HG03439 (cell line): Measurements from ENCODE around the gene SPC24.
"Not testable (repeated sequence)": the region's sequence is repeated elsewhere in the genome, so short reads cannot be mapped to it uniquely, and the experiment has no call there.

Source experiments
- ATAC-seq: cut with Tn5 transposase; IDR thresholded peaks from one replicate; pipeline ENCODE4 v1.9.1; 2021; ENCODE audit warnings: mild to moderate bottlenecking, moderate library complexity; ENCODE audit not compliant: unreplicated experiment

Gene SPC24

DNA sequence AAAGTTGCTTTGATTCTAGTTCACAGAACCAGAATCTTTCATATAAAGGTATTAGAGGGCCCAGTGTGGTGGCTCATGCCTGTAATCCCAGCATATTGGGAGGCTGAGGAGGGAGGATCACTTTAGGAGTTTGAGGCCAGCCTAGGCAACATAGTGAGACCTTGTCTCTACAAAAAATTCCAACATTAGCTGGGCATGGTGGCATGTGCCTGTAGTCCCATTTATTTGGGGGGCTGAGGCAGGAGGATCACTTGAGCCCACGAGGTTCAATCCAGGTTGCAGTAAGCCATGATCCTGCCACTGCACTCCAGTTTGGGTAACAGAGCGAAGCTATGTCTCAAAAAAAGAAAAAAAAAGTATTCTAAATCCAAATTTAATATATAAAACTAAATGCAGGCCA is 57.3 kb downstream of the SPC24 start:
- no peak for ATAC-seq

- ATAC-seq = not testable (repeated sequence)
Measured at GRCh38 chr19:11097367-11097766, 58.2 kb downstream of the SPC24 start.

DNA sequence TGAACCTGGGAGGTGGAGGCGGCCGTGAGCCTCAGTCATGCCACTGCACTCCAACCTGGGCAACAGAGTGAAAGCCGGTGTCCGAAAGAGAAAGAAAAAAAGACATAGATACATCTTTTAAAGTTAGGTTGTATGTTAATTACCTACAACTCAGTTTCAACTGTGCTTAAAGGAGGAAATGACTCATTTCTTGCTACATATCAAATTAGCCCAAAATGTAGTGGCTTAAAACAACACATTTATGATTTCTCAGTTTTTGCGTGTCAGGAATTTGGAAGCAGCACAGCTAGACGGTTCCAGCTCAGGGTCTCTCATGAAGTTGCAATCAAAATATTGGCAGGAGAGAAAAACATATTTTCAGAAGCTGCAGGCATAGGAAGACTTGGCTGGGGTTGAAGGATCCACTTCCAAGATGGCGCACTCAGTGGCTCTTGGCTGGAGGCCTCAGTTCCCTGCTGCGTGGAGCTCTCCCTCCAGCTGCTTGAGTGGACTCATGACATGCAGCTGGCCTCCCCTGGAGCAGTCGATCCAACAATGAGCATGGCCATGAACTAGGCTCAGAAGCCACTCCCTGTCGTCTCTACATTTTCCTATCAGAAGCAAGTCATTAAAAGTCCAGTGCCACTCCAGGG is 59.3 kb downstream of the SPC24 start:
- ATAC-seq = peak; percentile 55
